Astrocyte of the cerebellum (primary cell): ENCODE results near the gene AP3D1.
A peak's percentile ranks its signal among the peaks of the same experiment; 100 is the strongest.

Source experiments
- DNase-seq: peaks from one replicate; pipeline ENCODE4 v3.0.0-alpha.2; 2011; ENCODE audit warnings: low read depth
- H3K4me3 ChIP-seq: 2 replicates; pipeline ENCODE4 v1.5.1; 2011; ENCODE audit warnings: mild to moderate bottlenecking, low read depth, low read length, moderate library complexity
- CTCF ChIP-seq: IDR thresholded peaks from 2 replicates; pipeline ENCODE4 v1.5.1; 2012; ENCODE audit warnings: low read length, low read depth, moderate library complexity, mild to moderate bottlenecking; ENCODE audit errors: missing control alignments
- in situ Hi-C: cut with HindIII; loops from 2 replicates; pipeline ENCODE4 v1.10.0; 2017; ENCODE audit warnings: low sequenced_read_pairs

Gene AP3D1

GRCh38 chr19:2168619-2169424, 17.5 kb upstream of the AP3D1 start:
- in situ Hi-C loops: no loop called here
- TF ChIP-seq CTCF: no peak
- H3K4me3 ChIP-seq: no peak overlapping the region
- peak; percentile 78 for DNase-seq

GRCh38 chr19:2167896-2168618, 16.7 kb upstream of the AP3D1 start:
- DNase-seq: no peak
- in situ Hi-C loops: no loop called here
- no peak overlapping the region for H3K4me3 ChIP-seq
- no peak for TF ChIP-seq CTCF

- no peak overlapping the region for H3K4me3 ChIP-seq
- no peak for TF ChIP-seq CTCF
- DNase-seq: peak; percentile 59
- in situ Hi-C loops: no loop called here
Measured at GRCh38 chr19:2166741-2167738, 15.7 kb upstream of the AP3D1 start.

GRCh38 chr19:2164020-2164998, 12.9 kb upstream of the AP3D1 start:
- DNase-seq: no peak
- in situ Hi-C loops: no loop called here
- peak overlapping the region; percentile 74 for H3K4me3 ChIP-seq
- no peak for TF ChIP-seq CTCF

GRCh38 chr19:2160379-2160778, 9.0 kb upstream of the AP3D1 start:
- in situ Hi-C loops: no loop called here
- no peak for TF ChIP-seq CTCF
- DNase-seq: no peak
- H3K4me3 ChIP-seq: no peak overlapping the region
